Right forelimb (tissue), 1 donor: Measurements from ENCODE around the gene VWA2.

Source experiments
- DNase-seq: peaks from one replicate; pipeline ENCODE4 v3.0.0-alpha.2; 2018

Gene VWA2

GRCh38 chr10:114300036-114300645, 61.1 kb downstream of the VWA2 start:
- no peak for DNase-seq

GRCh38 chr10:114301177-114301576, 62.1 kb downstream of the VWA2 start:
- DNase-seq: no peak

GRCh38 chr10:114301951-114302710, 63.1 kb downstream of the VWA2 start:
- no peak for DNase-seq

- DNase-seq: no peak
Measured at GRCh38 chr10:114303556-114303955, 64.5 kb downstream of the VWA2 start.

GRCh38 chr10:114304017-114304570, 65.0 kb downstream of the VWA2 start:
- DNase-seq: peak; percentile 87

- DNase-seq: peak; percentile 70
Measured at GRCh38 chr10:114304571-114305421, 65.7 kb downstream of the VWA2 start.

- no peak for DNase-seq
Measured at GRCh38 chr10:114305521-114305925, 66.5 kb downstream of the VWA2 start.

GRCh38 chr10:114306116-114306973, 67.3 kb downstream of the VWA2 start:
- no peak for DNase-seq

- DNase-seq: no peak
Measured at GRCh38 chr10:114307731-114308130, 68.7 kb downstream of the VWA2 start.

GRCh38 chr10:114308531-114309363, 69.7 kb downstream of the VWA2 start:
- DNase-seq: no peak

GRCh38 chr10:114309364-114309651, 70.3 kb downstream of the VWA2 start:
- no peak for DNase-seq

- no peak for DNase-seq
Measured at GRCh38 chr10:114310346-114310745, 71.3 kb downstream of the VWA2 start.

- DNase-seq: no peak
Measured at GRCh38 chr10:114311023-114311422, 72.0 kb downstream of the VWA2 start.

- no peak for DNase-seq
Measured at GRCh38 chr10:114311496-114312209, 72.6 kb downstream of the VWA2 start.

- no peak for DNase-seq
Measured at GRCh38 chr10:114313139-114313538, 74.1 kb downstream of the VWA2 start.

- DNase-seq: no peak
Measured at GRCh38 chr10:114313866-114314265, 74.8 kb downstream of the VWA2 start.

- DNase-seq: no peak
Measured at GRCh38 chr10:114315566-114316420, 76.7 kb downstream of the VWA2 start.

GRCh38 chr10:114316744-114317143, 77.7 kb downstream of the VWA2 start:
- DNase-seq: no peak

- no peak for DNase-seq
Measured at GRCh38 chr10:114319406-114320248, 80.6 kb downstream of the VWA2 start.
